Epidermal melanocyte (primary cell): Measurements from ENCODE around the gene ZNF331.

Source experiments
- DNase-seq: peaks from one replicate; pipeline ENCODE4 v3.0.0; 2011; ENCODE audit warnings: low spot score; ENCODE audit not compliant: insufficient read length

ZNF331 gene

DNA sequence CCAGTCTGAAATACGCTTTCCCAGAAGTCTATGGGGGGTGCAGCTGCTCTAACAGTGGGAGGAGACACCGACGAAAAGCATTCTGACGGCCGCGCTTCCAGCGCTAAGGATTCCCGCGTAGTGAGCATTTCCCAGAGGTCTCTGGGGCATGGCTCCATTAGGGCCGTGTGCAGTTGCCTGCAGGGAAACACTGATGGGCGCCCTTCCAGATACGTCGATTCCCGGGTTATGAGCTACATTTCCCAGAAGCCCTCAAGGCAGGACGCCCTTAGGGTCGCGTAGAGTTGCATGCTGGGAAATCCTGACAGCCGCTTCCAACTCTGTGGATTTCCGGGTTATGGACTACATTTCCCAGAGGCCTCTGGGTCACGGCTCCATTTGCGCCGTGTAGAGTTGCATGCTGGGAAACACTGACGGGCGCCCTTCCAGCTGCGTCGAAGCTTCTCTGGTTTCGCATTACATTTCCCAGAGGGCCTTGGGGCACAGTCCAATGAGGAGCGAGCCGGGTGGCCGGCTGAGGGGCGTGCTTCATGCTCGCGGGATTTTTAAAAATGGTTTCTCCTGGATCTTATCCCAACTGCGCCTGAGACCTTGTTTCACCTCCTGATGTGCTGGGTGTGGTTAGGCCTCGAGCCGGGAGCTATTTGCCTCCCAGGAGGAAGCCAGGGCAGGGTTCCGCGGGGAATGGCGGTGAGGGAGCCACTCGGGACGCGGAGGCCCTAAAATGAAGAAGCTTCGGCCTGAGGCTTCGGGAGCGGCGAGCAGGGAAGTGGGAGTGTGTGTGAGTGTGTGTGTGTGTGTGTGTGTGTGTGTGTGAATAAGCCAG, 17.2 kb upstream of the ZNF331 start:
- DNase-seq: peak; percentile 91

GRCh38 chr19:53521373-53522202, 16.4 kb upstream of the ZNF331 start:
- DNase-seq: no peak

DNA sequence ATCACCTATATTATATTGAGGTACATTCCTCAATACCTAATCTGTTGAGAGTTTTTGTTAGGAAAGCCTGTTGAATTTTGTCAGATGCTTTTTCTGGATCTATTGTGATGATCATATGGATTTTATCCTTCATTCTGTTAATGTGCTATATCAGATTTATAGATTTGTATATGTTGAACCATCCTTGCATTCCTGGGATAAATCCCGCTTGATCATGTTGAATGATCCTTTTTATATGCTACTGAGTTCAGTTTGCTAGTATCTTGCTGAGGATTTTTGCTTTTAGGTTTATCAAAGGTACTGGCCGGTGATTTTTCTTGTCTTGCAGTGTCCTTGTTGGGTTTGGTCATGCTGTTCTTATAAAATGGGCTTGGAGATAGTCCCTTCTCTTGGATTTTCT, 12.0 kb upstream of the ZNF331 start:
- DNase-seq: no peak

- no peak for DNase-seq
Measured at GRCh38 chr19:53530622-53531021, 7.3 kb upstream of the ZNF331 start.

DNA sequence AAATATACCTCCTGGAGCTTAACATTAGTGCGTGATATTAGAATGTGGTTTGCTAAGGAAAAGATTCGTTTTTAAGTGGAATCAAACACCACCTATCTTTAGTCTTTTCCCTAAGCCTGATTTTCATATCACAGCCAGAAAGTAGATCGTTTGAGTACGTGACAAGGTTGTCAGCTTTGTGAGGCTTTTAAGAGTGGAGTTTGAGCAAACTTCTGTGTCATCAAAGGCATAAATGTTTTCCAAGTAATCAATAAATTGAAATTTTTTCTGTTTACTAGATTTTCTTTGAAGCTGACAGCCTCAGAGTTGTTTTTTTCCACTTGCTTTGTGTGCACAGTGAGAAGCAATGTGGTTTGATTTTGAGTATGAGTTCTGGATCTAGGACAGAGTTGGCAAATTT, 6.5 kb upstream of the ZNF331 start:
- DNase-seq: no peak

DNA sequence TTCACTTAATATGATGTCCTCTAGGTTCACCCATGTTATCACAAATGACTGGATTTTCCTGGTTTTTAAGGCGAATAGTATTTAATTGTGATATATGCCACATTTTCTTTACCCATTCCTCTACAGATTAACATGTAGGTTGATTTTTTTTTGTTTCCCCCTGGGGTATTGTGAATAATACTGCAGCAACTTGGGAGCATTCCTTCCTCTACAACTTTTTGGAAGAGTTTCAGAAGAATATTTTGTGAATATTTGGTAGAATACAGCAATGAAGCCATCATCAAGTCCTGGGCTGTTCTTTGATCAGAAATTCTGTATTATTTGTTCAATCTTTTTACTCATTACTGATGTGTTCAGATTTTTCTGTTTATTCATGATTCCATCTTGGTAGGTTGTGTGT, 5.6 kb upstream of the ZNF331 start:
- no peak for DNase-seq

- no peak for DNase-seq
Measured at GRCh38 chr19:53536225-53536548, 1.8 kb upstream of the ZNF331 start.

DNA sequence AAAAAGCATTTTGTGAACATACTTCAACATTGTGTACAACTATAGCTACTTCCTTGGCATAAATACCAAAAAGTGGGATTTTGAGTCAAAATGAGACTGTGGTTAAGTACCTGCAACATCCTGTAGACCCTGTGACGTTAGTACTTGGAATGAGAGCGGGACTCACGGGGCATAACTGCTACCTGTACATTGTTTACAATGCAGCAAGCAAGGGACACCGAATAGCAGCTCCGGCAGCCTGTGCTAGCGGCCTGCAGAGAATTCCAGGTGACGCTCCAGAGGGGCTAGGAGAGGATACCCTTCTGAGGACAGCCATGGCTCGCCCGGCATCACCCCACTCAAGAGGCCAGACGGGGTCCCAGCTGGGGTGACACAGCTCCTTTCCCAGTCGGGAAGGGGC, 824 bp upstream of the ZNF331 start:
- DNase-seq: no peak

- no peak for DNase-seq
Measured at GRCh38 chr19:53538378-53539109, 599 bp downstream of the ZNF331 start.

GRCh38 chr19:53540091-53540490, 2.1 kb downstream of the ZNF331 start:
- DNase-seq: no peak

GRCh38 chr19:53541971-53542370, 4.0 kb downstream of the ZNF331 start:
- DNase-seq: no peak

DNA sequence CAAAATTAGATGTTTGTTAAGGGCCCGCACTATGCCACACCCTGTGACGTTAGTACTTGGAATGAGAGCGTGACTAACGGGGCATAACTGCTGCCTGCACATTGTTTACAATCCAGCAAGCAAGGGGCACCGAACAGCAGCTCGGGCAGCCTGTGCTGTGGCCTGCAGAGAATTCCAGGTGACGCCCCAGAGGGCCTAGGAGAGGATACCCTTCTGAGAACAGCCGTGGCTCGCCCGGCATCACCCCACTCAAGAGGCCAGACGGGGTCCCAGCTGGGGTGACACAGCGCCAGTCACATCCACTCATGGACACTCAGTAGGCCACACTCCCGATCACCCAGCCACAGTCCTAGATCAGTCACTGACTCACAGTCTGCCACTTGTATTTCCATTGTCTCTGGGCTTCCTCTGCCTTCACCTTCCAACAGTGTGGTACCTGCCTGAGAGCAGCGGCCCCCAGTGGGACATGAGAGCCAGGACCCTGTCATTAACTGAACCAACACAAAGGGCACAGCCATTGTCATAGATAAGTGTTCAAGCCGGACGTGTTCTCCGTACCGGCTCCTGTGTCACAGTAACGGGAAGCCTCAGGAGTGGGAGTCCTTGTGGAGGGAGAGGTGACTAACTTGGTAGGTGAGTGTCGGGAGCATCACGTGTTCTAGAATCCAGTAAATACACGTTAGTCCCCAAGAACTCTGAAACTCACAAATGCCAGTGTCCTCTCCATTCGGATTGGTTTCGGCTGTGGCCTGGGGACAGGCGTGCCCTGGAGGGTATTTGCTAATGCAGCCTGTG, 7.5 kb downstream of the ZNF331 start:
- DNase-seq: no peak

- no peak for DNase-seq
Measured at GRCh38 chr19:53546758-53547513, 9.0 kb downstream of the ZNF331 start.

DNA sequence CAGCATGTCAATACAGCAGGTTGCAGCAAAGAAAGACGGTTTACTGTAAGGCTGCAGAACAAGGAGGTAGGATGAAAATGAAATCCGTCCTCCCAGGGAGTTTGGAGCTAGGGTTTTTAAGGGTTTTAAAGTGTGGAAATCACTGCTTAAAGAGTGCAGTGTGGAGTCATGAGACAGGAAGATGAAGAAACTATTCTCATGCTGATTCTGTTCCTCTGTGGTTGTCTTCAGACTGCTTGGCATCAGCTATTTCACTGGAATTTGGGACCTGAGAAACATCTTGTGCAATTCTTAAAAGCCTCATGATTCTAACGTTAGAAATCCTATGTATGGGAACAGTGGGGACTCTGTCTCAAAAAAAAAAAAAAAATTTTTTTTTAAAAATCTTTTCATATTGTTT, 11.4 kb downstream of the ZNF331 start:
- DNase-seq: no peak

- DNase-seq: no peak
Measured at GRCh38 chr19:53552001-53552721, 14.2 kb downstream of the ZNF331 start.

DNA sequence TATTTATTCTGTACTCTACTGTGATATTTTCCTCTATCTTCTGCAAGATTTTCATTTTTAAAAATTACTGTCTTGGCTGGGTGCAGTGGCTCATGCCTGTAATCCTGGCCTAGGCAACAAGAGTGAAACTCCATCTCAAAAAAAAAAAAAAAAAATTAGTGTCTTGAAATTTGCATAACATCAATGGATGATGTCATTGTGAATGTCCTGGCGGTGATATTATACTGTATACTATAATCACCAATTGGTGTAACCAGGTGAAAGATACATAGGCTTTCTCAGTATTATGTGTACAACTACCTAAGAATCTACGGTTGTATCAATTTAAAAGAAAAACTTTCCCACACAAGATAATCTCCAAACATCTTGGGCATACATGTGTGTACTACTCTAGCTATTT, 15.2 kb downstream of the ZNF331 start:
- DNase-seq: no peak

- peak; percentile 51 for DNase-seq
Measured at GRCh38 chr19:53553865-53554791, 16.2 kb downstream of the ZNF331 start.

DNA sequence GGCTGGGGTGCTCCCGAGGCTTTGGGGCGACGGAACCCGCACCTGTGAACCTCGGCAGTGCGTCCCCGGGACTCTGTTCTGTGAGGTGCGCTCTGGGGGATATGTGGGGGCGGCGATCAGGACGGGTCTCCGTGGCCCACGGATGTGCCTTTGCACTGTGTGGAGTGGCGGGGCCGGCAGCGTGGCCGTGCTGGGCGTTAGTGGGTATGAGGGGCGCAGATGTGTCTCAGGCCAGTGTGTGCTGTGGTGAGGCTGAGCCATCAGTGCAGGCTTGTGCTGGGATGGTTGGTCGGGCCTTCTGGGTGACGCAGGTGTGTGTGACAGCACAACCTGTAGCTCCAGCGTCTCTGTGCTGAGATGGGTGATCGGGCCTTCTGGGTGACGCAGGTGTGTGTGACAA, 16.9 kb downstream of the ZNF331 start:
- no peak for DNase-seq

- DNase-seq: no peak
Measured at GRCh38 chr19:53555352-53555751, 17.4 kb downstream of the ZNF331 start.
